ENCODE data around the gene TTR. TPM values are rescaled to one million over a fixed set of nuclear protein-coding genes. Genes with fewer than 3 reads are reported as not detected.

Gene TTR
- total RNA-seq, 2 experiments from 2014 or later: not detected

DNA sequence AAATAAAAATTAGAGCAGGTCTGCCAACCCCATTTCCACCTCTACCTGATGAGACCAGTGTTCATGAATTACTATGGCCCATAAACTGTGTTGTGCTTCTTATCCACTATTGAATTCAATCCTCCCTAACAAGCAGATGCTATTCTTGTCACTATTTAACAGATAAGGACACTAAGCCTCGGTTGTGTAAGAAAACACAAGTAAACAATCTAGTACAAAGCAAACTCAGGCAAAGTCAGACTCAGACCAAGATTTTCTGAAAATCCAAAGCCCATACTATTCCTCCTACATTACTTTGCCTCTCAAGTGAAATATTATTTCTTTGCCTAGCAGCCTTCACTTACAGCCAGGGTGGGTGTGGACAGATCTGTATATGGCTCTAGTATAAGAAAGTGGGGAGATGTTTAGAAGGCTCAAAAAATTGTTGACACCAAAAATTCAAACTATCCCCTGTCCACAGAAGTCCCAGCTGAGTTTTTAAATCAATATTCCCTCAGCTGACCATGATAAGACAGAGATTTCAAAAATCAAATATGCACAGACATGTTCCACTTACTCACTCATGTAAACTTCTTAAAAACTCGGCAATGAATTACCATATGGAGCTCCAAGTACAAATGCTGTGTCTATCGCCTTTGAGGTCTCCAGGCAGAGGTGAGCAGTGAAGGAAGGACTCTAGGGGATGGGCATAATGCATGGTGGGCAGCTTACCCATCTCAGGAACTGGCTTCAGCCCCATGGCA, 16.0 kb upstream of the TTR start:
- no peaks in the 10 kb centered on the region for H3K36me3 Mint-ChIP-seq (ENCODE audit: low read depth)
- POLR2A ChIA-PET: no interaction called here
- Histone ChIP-seq H3K27ac (ENCODE audit: low read depth in 1 of 2, low read length in 2 of 2) (no peak overlapping the region), H3K9me3 (ENCODE audit: control insufficient read depth in 1 of 2, insufficient read depth in 1 of 2, low read length in 2 of 2) (no peaks in the 10 kb centered on the region), H3K4me1 (ENCODE audit: insufficient read depth, low read length) (no peaks in the 10 kb centered on the region), H3K27me3 (ENCODE audit: control insufficient read depth in 1 of 2, insufficient read depth in 2 of 2, low read length in 2 of 2) (no peaks in the 10 kb centered on the region), H3K36me3 (ENCODE audit: insufficient read depth, low read length) (no peaks in the 10 kb centered on the region), H3K4me3 (ENCODE audit: low read length) (no peak overlapping the region)
- no peak for DNase-seq
- CTCF ChIA-PET: no interaction called here
- H3K27ac Mint-ChIP-seq: no peak overlapping the region
- no peaks in the 10 kb centered on the region for H3K9me3 Mint-ChIP-seq
- no peak for ATAC-seq (ENCODE audit: poor library complexity)
- no peaks in the 10 kb centered on the region for H3K4me1 Mint-ChIP-seq (ENCODE audit: low read depth)
- no peak overlapping the region for H3K4me3 Mint-ChIP-seq
- TF ChIP-seq, protein P1, sequence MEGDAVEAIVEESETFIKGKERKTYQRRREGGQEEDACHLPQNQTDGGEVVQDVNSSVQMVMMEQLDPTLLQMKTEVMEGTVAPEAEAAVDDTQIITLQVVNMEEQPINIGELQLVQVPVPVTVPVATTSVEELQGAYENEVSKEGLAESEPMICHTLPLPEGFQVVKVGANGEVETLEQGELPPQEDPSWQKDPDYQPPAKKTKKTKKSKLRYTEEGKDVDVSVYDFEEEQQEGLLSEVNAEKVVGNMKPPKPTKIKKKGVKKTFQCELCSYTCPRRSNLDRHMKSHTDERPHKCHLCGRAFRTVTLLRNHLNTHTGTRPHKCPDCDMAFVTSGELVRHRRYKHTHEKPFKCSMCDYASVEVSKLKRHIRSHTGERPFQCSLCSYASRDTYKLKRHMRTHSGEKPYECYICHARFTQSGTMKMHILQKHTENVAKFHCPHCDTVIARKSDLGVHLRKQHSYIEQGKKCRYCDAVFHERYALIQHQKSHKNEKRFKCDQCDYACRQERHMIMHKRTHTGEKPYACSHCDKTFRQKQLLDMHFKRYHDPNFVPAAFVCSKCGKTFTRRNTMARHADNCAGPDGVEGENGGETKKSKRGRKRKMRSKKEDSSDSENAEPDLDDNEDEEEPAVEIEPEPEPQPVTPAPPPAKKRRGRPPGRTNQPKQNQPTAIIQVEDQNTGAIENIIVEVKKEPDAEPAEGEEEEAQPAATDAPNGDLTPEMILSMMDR (IDR thresholded peaks at IDR 0.05): no peak
- intact Hi-C loops (cut with DNase I, micrococcal nuclease): no loop called here
- no peaks in the 10 kb centered on the region for H3K27me3 Mint-ChIP-seq

DNA sequence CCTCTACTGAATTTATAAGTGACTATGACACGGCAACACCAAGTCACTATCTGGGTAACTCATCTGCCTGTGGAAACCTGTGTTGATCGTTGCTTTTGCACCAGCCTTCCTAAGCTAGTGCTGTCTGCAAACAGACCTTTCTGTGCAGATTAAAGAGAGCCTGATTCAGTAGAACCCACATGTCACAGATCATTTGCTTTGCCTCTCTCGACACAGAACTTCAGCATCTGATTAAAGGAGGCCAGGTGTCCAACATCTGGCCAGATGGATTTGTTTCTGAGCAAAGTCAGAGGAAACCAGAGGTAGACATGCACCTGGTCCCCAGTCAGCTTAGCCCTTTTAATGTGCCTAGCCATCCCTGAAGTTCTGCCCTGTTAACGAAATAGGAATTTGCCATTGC, 15.0 kb upstream of the TTR start:
- POLR2A ChIA-PET: no interaction called here
- Mint-ChIP-seq H3K27ac (no peak overlapping the region), H3K36me3 (ENCODE audit: low read depth) (no peaks in the 10 kb centered on the region), H3K27me3 (no peaks in the 10 kb centered on the region), H3K4me3 (no peak overlapping the region), H3K9me3 (no peaks in the 10 kb centered on the region), H3K4me1 (ENCODE audit: low read depth) (no peaks in the 10 kb centered on the region)
- ATAC-seq (ENCODE audit: poor library complexity) (no peak), DNase-seq (no peak)
- TF ChIP-seq, protein P1 (IDR thresholded peaks at IDR 0.05): no peak
- H3K9me3 ChIP-seq (ENCODE audit: control insufficient read depth in 1 of 2, insufficient read depth in 1 of 2, low read length in 2 of 2): no peaks in the 10 kb centered on the region
- CTCF ChIA-PET: no interaction called here
- H3K4me3 ChIP-seq (ENCODE audit: low read length): no peak overlapping the region
- no peaks in the 10 kb centered on the region for H3K27me3 ChIP-seq (ENCODE audit: control insufficient read depth in 1 of 2, insufficient read depth in 2 of 2, low read length in 2 of 2)
- no peak overlapping the region for H3K27ac ChIP-seq (ENCODE audit: low read depth in 1 of 2, low read length in 2 of 2)
- no peaks in the 10 kb centered on the region for H3K4me1 ChIP-seq (ENCODE audit: insufficient read depth, low read length)
- intact Hi-C loops (cut with DNase I, micrococcal nuclease): no loop called here
- no peaks in the 10 kb centered on the region for H3K36me3 ChIP-seq (ENCODE audit: insufficient read depth, low read length)

DNA sequence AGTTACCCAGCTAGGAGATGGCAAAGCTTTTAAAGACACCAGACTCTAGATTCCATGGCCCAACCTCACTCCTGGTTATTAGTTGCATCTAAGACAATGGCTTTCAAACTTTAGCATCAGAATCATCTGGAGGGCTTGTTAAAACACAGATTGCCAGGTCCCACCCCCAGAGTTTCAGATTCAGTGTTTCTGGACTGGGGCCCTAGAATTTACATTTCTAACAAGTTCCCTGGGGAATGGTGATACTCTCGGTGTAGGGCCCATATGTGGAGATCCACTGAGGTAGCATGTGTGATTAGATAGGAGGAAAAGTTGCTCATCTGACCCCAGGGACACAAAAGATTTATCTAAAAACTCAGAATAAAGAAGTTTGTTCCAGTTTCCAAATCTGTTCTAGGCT, 14.5 kb upstream of the TTR start:
- Histone ChIP-seq H3K27ac (ENCODE audit: low read depth in 1 of 2, low read length in 2 of 2) (no peak overlapping the region), H3K9me3 (ENCODE audit: control insufficient read depth in 1 of 2, insufficient read depth in 1 of 2, low read length in 2 of 2) (no peaks in the 10 kb centered on the region), H3K4me1 (ENCODE audit: insufficient read depth, low read length) (no peaks in the 10 kb centered on the region), H3K27me3 (ENCODE audit: control insufficient read depth in 1 of 2, insufficient read depth in 2 of 2, low read length in 2 of 2) (no peaks in the 10 kb centered on the region), H3K36me3 (ENCODE audit: insufficient read depth, low read length) (no peaks in the 10 kb centered on the region), H3K4me3 (ENCODE audit: low read length) (no peak overlapping the region)
- intact Hi-C loops (cut with DNase I, micrococcal nuclease): no loop called here
- Mint-ChIP-seq H3K36me3 (ENCODE audit: low read depth) (no peaks in the 10 kb centered on the region), H3K27me3 (no peaks in the 10 kb centered on the region), H3K4me3 (no peak overlapping the region), H3K27ac (no peak overlapping the region), H3K4me1 (ENCODE audit: low read depth) (no peaks in the 10 kb centered on the region), H3K9me3 (no peaks in the 10 kb centered on the region)
- DNase-seq: no peak
- ChIA-PET CTCF (no interaction called here), POLR2A (no interaction called here)
- TF ChIP-seq, protein P1 (IDR thresholded peaks at IDR 0.05): no peak
- no peak for ATAC-seq (ENCODE audit: poor library complexity)
